GM18499 (cell line): ENCODE measurements around the gene PLK1.
"Not testable (repeated sequence)": the region's sequence is repeated elsewhere in the genome, so short reads cannot be mapped to it uniquely, and the experiment has no call there.

ENCODE experiments used
- ATAC-seq: cut with Tn5 transposase; IDR thresholded peaks from one replicate; pipeline ENCODE4 v1.9.1; 2021; ENCODE audit warnings: moderate number of reproducible peaks; ENCODE audit not compliant: insufficient read depth, unreplicated experiment

The PLK1 gene

DNA sequence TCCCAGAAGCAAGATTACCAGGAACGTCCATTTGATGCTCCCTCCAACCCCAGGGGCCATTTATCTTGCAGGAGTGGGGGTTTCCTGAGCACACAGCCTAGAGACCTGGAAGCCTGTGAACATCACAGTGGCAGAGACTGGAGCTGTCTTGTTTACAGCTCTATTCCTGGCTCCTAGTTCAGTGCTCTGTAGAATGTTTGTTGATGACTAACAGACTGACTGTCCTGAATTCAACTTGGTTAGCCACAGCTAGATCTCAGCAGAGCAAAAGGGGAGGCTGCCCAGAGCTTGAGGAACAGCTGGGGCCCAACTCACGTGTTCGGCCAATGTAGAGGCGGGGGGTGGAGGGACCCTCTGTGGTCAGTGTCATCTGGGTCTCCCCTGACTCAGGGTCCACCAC is 27.8 kb downstream of the PLK1 start:
- ATAC-seq = no peak

DNA sequence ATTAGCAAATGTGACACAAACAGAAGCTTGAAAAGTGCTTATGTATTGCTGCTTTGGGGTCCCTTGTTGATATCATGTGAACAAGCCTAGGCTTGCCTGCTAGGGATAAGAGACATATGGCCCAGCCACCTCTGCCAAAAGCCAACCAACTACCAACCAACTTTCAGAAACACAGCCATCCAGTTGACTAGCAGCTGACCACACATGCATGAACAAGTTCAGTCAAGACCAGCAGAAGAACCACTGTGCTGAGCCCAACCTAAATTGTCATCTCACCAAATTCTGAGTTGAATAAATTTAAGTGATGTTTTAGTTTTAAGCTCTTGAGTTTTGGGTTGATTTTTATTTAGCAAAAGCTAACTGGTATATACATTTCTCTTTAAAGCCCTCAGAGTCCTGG is 30.8 kb downstream of the PLK1 start:
- ATAC-seq = no peak

- ATAC-seq = no peak
These were observed 31.3 kb downstream of the PLK1 start for GRCh38 chr16:23710008-23710407.

GRCh38 chr16:23710504-23710903 is 31.8 kb downstream of the PLK1 start:
- ATAC-seq = no peak

GRCh38 chr16:23711785-23712184 is 33.1 kb downstream of the PLK1 start:
- ATAC-seq = no peak

- no peak for ATAC-seq
These were observed 34.3 kb downstream of the PLK1 start, which contains the start of gene ERN2 for GRCh38 chr16:23712976-23713375. ERN2 (minus strand) TSS chr16:23713222; CDS start chr16:23713187, 35 bp downstream.

- no peak for ATAC-seq
These were observed 37.8 kb downstream of the PLK1 start for GRCh38 chr16:23716484-23716883.

DNA sequence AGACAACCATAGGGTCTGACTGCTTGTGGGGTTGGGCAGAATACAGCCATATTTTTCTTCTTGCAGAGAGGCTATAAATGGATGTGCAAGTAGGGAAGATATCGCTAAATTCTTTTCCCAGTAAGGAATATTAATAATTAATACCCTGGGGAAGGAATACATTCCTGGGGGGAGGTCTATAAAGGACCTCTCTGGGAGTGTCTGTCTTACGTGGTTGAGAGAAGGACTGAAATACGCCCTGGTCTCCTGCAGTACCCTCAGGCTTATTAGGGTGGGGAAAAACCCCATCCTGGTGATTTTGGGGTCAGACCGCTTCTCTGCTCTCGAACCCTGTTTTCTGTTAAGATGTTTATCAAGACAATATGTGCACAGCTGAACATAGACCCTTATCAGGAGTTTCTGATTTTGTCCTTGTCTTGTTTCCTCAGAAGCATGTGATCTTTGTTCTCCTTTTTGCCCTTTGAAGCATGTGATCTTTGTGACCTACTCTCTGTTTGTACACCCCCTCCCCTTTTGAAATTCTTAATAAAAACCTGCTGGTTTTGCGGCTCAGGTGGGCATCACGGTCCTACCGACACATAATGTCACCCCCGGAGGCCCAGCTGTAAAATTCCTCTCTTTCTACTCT is 44.0 kb downstream of the PLK1 start:
- not testable (repeated sequence) for ATAC-seq

- ATAC-seq = no peak
These were observed 45.6 kb downstream of the PLK1 start for GRCh38 chr16:23724096-23724784.

GRCh38 chr16:23724785-23725131 is 46.1 kb downstream of the PLK1 start:
- no peak for ATAC-seq

GRCh38 chr16:23726710-23727109 is 48.0 kb downstream of the PLK1 start:
- no peak for ATAC-seq

- no peak for ATAC-seq
These were observed 49.4 kb downstream of the PLK1 start for GRCh38 chr16:23728112-23728477.

DNA sequence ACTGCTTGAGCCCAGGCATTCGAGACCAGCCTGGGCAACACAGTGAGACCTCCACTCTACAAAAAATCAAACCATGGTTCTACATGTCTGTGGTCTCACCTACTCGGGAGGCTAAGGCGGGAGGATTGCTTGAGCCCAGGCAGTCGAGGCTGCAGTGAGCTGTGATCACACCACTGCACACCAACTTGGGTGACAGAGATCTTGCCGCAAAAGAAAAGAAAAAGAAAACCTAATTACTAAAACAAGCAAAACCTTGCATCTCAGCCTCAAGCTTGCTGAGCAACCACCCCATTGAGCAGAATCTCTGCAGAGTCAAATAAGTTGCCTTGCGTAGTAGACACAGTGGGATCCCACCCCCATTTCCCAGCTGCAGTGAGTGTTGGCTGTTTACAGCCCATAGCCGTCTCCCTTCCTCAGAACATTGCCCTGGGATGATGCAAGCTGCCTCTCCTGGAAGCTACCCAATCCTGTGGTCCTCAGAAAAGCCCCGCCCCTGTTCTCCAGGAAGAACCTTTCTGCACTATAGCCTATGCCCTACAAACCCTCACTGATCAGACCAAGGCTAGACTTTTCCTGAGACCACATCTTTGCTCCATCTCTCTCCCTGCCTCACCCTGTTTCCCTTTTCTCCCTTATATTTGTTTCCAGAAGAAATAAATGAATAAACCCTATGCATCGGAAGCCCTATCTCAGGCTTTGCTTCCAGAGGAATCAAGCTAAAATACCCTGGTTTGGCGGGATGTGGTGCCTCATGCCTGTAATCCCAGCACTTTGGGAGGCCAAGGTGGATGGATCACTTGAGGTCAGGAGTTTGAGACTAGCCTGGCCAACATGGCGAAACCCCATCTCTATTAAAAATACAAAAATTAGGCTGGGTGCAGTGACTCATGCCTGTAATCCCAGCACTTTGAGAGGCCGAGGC is 51.1 kb downstream of the PLK1 start:
- ATAC-seq = no peak

DNA sequence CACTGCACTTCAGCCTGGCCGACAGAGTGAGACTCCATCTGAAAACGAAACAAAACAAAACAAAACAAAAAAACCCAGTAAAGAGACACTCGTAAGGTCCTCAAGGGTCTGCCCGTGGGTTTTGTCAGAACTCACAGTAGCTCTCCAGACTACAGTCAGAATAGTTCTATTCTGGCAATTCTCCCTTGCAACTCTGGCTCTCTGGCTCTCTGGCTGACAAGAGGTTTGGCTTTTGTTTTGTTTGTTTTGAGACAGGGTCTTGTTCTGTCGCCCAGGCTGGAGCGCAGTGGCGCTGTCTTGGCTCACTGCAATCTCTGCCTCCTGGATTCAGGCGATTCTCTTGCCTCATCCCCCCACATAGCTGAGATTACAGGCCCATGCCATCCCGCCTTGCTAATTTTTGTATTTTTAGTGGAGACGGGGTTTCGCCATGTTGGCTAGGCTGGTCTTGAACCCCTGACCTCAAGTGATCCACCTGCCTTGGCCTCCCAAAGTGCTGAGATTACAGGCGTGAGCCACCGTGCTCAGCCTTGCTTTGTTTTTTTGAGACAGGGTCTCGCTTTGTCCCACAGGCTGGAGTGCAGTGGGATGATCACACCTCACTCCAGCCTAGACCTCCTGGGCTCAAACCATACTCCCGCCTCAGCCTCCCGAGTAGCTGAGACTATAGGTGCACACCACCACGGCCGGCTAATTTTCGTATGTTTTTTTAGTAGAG is 55.6 kb downstream of the PLK1 start:
- no peak for ATAC-seq

DNA sequence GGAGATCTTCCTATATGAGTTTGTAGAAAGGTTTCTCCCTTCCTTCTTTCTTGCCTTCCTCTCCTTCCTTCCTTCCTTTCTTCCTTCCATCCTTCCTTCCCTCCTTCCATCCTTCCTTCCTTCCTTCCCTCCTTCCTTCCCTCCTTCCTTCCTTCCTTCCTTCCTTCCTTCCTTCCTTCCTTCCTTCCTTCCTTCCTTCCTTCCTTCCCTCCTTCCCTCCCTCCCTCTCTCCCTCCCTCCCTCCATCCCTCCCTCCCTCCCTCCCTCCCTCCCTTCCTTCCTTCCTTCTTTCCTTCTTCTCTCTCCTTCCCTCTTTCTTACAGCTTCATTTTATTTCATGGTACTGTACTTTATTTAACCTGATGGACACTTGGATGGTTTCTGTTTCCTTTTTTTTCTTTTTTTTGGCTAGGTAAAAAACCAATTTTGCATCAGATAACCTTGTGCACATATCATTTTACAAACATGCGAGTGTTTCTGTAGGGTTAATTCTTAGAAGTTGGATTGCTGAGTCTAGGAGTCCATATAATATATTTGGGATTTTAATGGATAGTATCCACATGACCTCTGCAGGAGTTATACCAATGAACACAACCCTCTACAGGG is 58.8 kb downstream of the PLK1 start:
- not testable (repeated sequence) for ATAC-seq

- no peak for ATAC-seq
These were observed 60.8 kb downstream of the PLK1 start for GRCh38 chr16:23739516-23739915.
